Right kidney (tissue), 1 donor: ENCODE results near the gene DDX51.

ENCODE experiments used
- DNase-seq: peaks from one replicate; pipeline ENCODE4 v3.0.0-alpha.2; 2016

DDX51 gene

GRCh38 chr12:132168311-132169031 lies 24.4 kb upstream of the DDX51 start:
- DNase-seq, result no peak

- DNase-seq, result no peak
Observed at GRCh38 chr12:132167611-132168310, 23.6 kb upstream of the DDX51 start.

GRCh38 chr12:132166801-132167591 lies 22.9 kb upstream of the DDX51 start:
- no peak for DNase-seq

- no peak for DNase-seq
Observed at GRCh38 chr12:132166093-132166492, 22.0 kb upstream of the DDX51 start.

GRCh38 chr12:132165584-132165983 lies 21.5 kb upstream of the DDX51 start:
- no peak for DNase-seq

- no peak for DNase-seq
Observed at GRCh38 chr12:132164426-132164825, 20.3 kb upstream of the DDX51 start.

GRCh38 chr12:132163911-132164288 lies 19.8 kb upstream of the DDX51 start:
- DNase-seq, result no peak

GRCh38 chr12:132163041-132163910 lies 19.2 kb upstream of the DDX51 start:
- no peak for DNase-seq

- peak; percentile 44 for DNase-seq
Observed at GRCh38 chr12:132162508-132163031, 18.5 kb upstream of the DDX51 start.

GRCh38 chr12:132161796-132162507 lies 17.8 kb upstream of the DDX51 start:
- no peak for DNase-seq

- DNase-seq, result no peak
Observed at GRCh38 chr12:132161036-132161781, 17.1 kb upstream of the DDX51 start.

- no peak for DNase-seq
Observed at GRCh38 chr12:132160601-132161035, 16.5 kb upstream of the DDX51 start.

- DNase-seq, result no peak
Observed at GRCh38 chr12:132160016-132160415, 15.9 kb upstream of the DDX51 start.

GRCh38 chr12:132159555-132160003 lies 15.5 kb upstream of the DDX51 start:
- no peak for DNase-seq

- DNase-seq, result no peak
Observed at GRCh38 chr12:132158677-132159554, 14.8 kb upstream of the DDX51 start.

- DNase-seq, result no peak
Observed at GRCh38 chr12:132157733-132158409, 13.8 kb upstream of the DDX51 start.

- DNase-seq, result no peak
Observed at GRCh38 chr12:132156573-132157325, 12.6 kb upstream of the DDX51 start.
